NCI-H2107 treated with DMSO at 0.1 percent for 48 hours (cell line): Measurements from ENCODE around the gene THRAP3.
"Not testable (repeated sequence)": the region's sequence is repeated elsewhere in the genome, so short reads cannot be mapped to it uniquely, and the experiment has no call there.

Experiments
- DNase-seq: peaks from one replicate; lab custom pipeline; 2025; ENCODE audit not compliant: unreplicated experiment; lab: John Stamatoyannopoulos, UW

The THRAP3 gene

DNA sequence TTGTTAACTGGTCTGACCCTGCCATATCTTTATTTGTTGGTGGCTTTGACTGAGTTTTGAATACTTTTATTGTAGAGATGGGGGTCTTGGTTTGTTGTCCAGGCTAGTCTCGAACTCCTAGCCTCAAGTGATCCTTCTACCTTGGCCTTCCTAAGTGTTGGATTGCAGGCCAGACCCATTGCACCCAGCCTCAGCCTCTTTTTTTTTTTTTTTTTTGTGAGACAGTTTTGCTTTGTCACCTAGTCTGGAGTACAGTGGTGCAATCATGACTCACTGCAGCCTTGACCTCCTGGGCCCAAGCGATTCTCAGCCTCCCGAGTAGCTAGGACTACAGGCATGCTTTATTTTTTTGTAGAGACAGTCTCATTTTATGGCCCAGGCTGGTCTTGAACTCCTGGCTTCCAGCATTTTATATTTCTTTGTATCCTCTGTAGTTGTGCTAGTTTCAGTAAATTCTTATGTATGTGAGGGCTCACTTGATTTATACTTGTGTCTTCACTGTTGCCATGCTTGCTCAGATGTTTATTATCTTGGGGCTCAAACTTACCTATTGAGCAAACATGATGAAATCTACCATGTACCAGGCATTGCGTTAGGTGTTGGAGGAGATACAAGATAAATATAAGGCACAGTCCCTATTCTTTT, 24.1 kb downstream of the THRAP3 start:
- DNase-seq, result no peak

DNA sequence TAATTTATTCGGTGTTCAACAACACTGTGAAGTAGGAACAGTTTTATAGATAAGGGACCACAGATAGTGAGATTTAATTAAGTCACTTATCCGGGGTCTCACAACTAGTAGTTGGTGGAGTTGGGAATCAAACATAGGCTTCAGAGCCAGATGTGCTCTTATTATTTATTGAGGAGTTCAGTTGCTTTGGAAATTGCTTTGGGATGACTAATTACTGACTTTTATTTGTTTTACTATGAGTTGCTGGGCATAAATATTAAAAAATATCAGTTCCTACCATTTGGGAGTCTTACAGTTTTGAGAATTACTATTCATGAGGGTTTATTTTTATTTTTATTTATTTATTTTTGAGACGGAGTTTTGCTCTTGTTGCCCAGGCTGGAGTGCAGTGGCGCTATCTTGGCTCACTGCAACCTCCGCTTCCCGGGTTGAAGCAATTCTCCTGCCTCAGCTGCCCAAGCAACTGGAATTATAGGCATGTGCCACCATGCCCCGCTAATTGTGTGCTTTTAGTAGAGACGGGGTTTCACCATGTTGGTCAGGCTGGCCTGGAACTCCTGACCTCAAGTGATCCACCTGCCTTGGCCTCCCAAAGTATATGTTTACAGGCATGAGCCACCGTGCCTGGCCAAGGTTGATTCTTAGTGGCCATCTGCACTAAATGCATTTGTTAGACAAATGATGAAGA, 27.7 kb downstream of the THRAP3 start:
- no peak for DNase-seq

DNA sequence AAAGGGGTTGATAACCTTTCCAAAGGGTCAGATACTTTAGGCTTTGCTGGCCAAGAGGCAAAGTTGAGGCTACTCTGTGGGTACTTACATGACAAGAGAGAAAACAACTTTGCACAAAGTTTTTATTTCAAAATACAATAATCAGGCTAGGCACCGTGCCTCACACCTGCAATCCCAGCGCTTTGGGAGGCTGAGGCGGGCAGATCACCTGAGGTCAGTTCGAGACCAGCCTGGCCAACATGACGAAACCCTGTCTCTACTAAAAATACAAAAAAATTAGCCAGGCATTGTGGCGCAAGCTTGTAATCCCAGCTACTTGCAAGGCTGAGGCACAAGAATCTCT, 28.2 kb downstream of the THRAP3 start:
- DNase-seq, result not testable (repeated sequence)

DNA sequence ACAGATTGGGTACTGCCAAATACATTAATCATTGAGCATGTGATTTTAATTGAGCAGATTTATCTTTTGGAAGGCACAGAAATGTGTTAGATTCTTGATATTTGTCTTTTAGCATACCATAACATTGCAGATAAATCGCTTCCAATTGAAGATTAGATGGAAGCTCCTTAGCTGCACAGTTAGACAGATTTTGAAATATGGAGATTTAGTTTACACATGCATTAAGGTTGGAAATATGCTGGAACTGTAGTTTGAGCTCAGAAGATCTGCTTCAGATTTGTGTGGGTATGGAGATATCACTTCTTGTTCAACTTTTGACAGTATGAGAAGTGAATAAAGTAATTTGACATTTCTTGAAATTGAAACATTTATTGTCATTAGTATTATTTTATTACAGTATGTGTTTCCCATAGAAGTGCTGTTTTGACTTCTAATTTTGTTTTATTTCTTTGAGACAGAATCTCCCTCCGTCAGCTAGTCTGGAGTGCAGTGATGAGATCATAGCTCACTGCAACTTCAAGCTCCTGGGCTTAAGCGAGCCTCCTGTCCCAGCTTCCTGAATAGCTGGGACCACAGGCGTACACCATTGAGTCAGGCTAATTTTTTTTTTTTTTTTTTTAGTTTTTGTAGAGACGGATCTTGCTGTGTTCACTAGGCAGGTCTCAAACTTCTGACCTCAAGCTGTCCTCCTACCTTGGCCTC, 29.1 kb downstream of the THRAP3 start:
- DNase-seq, result no peak

DNA sequence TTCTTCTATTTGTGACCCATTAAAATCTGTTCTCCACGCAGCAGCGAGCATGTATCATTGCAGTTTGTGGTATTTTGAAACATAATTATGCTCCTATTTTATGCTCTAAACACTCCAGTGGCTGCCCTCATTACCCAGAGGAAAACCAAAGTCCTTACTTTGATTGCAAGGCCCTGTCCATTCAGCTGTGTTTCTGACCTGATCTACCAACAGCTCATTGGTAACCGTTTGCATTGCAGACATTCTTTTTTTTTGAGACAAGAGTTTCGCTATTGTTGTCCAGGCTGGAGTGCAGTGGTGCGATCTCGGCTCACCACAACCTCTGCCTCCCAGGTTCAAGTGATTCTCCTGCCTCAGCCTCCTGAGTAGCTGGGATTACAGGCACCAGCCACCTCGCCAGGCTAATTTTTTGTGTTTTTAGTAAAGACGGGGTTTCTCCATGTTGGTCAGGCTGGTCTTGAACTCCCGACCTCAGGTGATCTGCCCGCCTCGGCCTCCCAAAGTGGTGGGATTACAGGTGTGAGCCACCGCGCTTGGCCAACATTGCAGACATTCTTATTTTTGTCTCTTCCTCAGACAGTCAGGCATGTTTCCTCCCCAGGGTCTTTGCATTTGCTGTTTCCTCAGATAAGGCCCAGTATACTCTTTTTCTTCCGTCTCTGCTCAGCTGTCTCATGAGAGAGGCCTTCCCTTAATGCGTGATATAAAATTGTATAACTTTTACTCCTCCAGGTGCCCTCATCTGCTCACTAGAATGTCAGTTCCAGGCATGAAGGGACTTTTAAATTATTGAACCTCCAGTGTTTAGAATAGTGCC, 32.5 kb downstream of the THRAP3 start:
- DNase-seq, result no peak

DNA sequence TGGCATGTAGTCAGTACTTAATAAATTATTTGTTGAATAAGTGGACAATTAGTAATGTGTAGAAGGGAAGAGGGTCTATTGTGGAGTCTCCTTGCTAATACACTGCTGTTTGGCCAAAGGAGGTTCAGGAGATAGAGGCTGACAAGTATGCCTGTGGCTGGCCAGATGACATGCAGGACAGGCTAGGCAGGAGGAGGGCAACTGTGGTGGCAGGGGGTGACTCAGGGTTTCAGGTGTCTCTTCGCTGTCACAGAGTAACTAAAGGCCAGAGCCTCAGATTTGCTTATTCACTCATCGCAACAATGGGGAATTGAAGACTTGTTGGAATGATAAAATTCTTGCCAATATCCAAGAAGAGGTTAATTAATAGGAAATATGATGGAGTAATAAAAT, 33.1 kb downstream of the THRAP3 start:
- DNase-seq, result no peak

DNA sequence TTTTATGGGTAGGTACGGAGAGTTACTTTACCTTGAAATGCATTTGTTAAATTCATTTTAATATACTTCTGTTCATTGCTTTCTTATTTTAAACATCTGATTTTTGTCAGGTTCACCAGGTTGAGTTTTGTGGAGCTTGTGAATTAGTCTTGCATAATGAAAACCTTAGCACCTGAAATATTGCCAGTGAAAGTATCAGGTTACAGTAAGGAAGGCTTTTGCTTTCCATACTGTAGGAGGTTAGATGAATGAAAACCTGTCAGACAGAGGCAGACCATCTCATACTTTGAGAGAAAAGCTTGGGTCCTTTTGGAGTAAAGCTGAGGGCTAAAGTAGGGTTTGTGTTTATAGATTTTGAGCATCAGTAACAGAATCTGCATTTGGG, 34.7 kb downstream of the THRAP3 start:
- DNase-seq, result peak; percentile 38

DNA sequence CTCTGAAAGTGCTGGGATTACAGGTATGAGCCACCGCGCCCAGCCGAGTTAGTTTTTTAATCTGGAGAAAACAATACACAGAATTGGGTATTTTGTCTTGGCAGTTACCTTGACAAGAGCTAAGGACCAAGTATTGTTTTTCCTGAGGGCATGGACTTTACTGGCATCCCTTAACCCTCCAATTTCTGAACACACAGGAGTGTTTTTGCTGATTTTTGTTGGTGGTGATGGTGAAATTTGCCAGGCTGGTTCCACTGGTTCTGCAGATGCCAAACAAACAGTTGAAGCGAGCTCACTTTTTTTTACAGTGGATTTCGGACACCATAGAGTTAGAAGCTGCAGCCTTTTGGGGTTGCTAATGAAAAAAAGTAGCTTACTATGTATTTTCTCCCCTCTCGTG, 44.7 kb downstream of the THRAP3 start:
- no peak for DNase-seq

DNA sequence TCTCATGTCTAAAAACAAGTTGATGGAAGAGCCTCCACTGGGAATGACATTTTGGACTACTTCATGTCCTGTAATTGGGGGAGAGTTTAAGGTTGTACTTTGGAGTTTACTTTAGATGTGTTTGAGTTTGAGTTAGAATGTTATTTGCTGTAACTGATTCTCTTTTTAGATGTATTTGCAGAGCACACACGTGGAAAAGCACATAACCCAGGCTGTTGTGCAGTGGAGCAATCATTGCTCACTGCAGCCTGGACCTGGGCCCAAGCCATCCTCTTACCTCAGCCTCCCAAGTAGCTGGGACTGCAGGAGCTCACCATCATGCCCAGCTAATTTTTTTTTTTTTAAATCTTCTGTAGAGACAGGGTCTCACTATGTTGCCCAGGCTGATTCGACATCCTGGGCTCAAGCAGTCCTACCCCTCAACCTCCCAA, 45.2 kb downstream of the THRAP3 start:
- no peak for DNase-seq

DNA sequence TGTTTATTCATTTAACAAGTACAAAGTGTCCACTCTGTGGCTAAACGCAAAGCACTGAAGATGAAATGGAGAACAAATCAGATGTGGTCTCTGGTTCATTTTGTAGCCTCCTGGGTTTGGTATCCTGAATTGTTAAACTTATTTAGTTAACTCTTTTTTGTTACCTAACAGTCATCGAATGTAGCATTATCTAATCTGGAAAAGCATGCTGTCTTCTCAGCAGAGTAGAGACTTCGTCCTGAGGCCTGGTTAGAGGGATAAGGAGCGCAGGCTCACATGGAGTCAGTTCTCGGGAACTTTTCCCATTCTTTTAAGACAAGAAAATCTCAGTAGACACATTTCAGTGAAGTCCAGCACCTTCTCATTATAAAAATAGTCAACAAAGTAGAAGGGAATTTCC, 48.8 kb downstream of the THRAP3 start:
- DNase-seq, result no peak

DNA sequence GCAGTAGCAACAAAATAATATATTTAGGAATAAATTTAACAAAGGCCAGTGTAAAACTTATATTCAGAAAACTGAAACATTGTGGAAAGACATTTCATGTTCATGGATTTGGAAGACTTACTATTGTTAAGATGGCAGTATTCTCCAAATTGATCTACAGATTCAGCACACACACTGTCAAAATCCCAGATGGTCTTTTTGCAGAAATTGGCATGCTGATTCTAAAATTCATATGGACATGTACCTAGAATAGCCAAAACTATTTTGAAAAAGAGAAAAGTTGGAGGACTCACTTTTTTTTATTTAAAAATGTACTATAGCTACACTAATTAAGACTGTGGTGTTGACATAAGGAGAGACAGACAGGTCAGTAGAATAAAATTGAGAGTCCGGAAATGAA, 50.0 kb downstream of the THRAP3 start:
- DNase-seq, result no peak

DNA sequence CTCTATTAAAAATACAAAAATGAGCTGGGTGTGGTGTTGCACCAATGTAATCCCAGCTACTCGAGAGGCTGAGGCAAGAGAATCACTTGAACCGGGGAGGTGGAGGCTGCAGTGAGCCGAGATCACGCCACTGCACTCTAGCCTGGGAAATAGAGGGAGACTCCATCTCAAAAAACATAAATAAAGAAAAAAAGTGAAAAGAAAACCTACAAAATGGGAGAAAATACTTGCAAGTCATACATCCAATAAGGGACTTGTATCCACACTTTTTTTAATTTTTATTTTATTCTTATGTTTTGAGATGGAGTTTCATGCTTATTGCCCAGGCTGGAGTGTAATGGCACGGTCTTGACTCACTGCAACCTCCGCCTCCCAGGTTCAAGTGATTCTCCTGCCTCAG, 52.4 kb downstream of the THRAP3 start:
- DNase-seq, result no peak

DNA sequence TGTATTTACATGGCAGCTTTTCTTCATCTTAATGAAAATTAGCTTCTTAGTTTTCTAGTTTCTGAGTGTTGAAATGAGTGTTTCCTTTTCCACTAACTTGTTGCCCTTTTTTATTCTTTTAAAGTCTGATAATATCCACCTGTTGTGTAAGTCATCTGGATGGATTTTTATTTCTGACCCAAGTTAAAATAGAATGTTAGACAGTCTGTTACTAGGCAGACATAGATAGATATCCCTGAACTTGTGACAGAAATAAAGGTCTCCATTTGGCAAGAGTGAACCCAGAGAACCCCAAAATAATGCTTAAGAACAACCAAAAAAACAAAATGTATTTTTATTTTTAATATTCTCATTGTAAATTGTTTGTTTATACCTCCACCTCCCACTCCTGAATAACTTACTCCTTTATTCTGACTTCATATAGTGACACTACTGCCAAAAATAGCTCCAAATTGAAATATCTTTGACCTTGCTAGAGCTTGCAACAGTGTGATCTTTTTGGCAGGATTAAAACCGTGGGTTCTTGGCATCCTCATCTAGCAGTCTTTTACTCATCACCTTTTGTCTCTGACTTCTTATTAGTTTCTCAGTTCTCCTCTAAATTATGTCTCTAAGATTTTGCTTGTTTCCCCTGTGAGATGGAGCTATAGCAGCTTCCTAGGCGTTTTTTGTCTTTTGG, 55.0 kb downstream of the THRAP3 start:
- DNase-seq, result no peak

DNA sequence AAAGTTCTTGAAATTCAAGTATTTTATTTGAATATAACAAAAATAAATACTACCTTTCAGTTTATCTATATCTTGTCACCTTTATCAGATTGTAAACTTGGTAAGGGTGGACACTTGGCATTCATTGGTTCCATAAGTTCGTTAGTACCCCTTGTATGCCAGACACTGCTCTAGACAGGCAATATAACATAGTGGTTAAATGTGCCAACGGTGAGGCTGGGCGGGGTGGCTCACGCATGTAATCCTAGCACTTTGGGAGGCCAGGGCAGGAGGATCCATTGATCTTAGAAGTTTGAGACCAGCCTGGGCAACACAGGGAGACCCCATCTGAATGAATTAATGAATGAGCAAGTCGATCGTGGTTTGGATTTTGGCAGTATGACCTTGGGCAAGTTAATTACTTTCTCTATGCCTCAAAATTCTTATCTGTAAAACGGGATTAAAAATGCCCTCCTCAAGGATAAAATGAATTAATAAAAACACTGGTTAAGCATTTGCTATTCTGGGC, 55.6 kb downstream of the THRAP3 start:
- no peak for DNase-seq

DNA sequence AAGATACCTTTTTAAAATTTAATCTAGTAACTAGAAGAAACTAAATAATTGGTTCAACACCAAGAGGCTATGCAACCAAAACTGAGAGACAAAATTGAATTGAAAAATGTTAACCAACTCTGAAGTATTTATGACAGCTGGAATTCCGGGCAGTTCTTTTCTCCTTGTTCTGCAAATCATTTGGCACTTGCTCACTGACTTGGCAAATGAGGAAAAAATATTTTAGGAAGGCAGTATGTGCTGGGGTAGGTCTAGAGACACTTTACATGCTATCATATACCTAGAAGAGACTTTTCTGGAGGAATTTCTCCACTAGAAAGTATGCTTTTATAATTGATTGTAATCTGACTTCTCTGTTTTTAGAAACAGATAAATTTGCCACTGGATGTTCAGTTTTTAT, 59.8 kb downstream of the THRAP3 start:
- DNase-seq, result no peak

DNA sequence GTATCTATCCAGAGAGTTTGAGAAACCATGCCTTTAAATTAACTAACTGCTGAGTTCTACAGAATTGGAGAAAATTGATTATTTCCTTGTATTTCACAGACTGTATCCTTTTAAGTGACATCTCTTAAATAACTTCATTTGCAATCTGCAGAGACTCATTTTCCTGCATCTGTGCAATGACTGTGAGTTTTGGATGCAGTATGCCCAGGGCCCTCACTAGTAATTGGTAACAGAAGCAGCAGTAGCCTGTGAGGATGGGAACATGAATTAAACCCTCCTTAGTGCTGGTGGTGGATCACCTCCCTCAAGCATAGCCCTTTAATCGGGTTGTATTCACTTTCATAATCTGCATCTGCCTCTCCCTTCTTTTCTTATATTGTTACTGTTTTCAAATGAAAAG, 60.3 kb downstream of the THRAP3 start:
- DNase-seq, result no peak

DNA sequence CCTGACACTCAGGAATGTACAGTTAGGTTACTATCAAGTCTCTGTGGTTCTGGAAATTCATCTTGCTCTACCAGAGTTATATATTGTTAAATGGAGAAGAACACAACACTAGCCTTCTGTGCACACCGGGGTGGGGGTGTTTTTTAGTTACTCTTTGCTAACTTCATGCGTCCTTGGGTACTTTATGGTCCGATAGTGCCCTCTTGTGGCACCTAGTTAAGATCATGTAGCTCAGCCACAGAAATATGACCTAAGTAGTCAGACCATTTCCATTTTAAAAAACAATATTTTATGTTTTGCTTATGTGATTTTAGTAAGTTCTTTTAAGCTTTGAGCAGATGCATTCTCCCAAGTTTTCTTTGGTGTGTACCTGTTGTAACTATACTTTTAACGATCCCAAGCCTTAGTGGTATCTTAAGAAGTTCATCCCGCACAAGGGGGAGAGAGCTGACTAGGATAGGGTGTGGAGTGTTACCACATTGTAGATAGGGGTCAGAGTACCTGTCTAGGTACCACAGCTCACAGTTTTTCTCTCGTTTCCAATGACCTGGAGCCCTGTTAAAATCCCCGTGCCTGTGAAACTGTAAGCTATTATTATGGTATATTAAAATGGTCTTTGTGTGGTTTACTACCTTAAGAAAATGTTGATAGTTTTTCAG, 61.3 kb downstream of the THRAP3 start:
- peak; percentile 58 for DNase-seq

DNA sequence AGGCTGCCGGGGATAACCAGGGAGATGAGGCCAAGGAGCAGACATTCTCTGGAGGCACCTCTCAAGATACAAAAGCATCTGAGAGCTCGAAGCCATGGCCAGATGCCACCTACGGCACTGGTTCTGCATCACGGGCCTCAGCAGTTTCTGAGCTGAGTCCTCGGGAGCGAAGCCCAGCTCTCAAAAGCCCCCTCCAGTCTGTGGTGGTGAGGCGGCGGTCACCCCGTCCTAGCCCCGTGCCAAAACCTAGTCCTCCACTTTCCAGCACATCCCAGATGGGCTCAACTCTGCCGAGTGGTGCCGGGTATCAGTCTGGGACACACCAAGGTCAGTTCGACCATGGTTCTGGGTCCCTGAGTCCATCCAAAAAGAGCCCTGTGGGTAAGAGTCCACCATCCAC, 62.6 kb downstream of the THRAP3 start:
- no peak for DNase-seq

DNA sequence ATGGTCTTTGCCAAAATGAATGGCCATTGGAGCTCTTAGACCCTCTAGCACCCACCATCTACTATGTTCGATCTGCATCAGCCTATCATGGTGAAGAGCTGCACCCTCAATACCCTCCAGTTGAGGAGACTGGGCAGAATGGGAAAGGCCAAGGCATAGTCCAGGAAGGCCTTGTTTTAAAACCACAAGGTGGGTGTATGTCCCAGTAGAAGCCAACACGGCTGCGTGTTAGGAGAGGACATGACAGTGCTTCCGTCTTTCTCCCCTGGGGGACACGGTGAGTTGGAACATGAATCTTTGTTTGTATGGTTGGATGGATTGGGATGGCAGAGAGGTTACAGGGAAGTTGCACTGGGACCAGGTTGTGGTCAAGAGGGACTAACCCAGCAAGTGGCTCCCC, 63.4 kb downstream of the THRAP3 start:
- DNase-seq, result no peak

DNA sequence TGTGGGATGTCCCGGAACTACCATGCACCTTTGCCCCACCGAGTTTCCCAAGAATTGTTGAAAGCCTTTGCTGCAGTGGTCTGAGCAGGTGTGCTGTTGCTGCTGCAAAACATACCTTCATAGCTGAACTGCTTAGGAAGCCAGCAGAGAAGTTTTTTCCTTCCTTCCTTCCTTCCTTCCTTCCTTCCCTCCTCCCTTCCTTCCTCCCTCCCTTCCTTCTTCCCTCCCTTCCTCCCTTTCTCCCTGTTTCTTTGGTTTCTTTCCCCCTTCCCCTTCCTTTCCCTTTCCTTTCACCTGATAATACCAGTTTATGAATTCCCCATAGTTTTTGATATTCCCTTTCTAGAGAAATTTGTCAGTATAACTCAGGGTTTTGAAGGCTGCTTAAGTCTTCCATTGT, 71.1 kb downstream of the THRAP3 start:
- DNase-seq, result no peak
